GM19099 (cell line): ENCODE data around the gene NCKAP5L.

Experiments used
- POLR2A ChIP-seq: IDR thresholded peaks from 3 replicates; pipeline ENCODE4 v1.6.1; 2011; ENCODE audit warnings: low read depth; ENCODE audit not compliant: insufficient read length; ENCODE audit errors: extremely low read depth

Gene NCKAP5L

GRCh38 chr12:49809906-49810389 is 18.3 kb downstream of the NCKAP5L start:
- TF ChIP-seq POLR2A, result no peak

GRCh38 chr12:49809381-49809905 is 18.8 kb downstream of the NCKAP5L start:
- TF ChIP-seq POLR2A, result no peak

GRCh38 chr12:49808686-49809380 is 19.4 kb downstream of the NCKAP5L start:
- no peak for TF ChIP-seq POLR2A

GRCh38 chr12:49807991-49808580 is 20.1 kb downstream of the NCKAP5L start:
- no peak for TF ChIP-seq POLR2A

- no peak for TF ChIP-seq POLR2A
Observed at GRCh38 chr12:49806877-49807276, 21.3 kb downstream of the NCKAP5L start.

GRCh38 chr12:49806321-49806813 is 21.8 kb downstream of the NCKAP5L start:
- TF ChIP-seq POLR2A, result no peak

GRCh38 chr12:49805409-49805808 is 22.8 kb downstream of the NCKAP5L start:
- TF ChIP-seq POLR2A, result no peak

GRCh38 chr12:49804821-49805220 is 23.4 kb downstream of the NCKAP5L start:
- no peak for TF ChIP-seq POLR2A

- no peak for TF ChIP-seq POLR2A
Observed at GRCh38 chr12:49803693-49804450, 24.3 kb downstream of the NCKAP5L start.

GRCh38 chr12:49801141-49802063 is 26.8 kb downstream of the NCKAP5L start:
- TF ChIP-seq POLR2A, result no peak

GRCh38 chr12:49800421-49801140 is 27.6 kb downstream of the NCKAP5L start:
- no peak for TF ChIP-seq POLR2A

- no peak for TF ChIP-seq POLR2A
Observed at GRCh38 chr12:49798934-49799333, 29.3 kb downstream of the NCKAP5L start.

GRCh38 chr12:49798248-49798647 is 30.0 kb downstream of the NCKAP5L start:
- TF ChIP-seq POLR2A, result no peak

- TF ChIP-seq POLR2A, result no peak
Observed at GRCh38 chr12:49797449-49797776, 30.8 kb downstream of the NCKAP5L start.
